Thyroid gland (tissue), 4 donors: ENCODE results near the gene CISTR. TPM values are rescaled to one million over a fixed set of nuclear protein-coding genes. Genes with fewer than 3 reads are reported as not detected.
"Not testable (repeated sequence)": the region's sequence is repeated elsewhere in the genome, so short reads cannot be mapped to it uniquely, and the experiment has no call there.

ENCODE experiments used
- DNase-seq, 2 donors: peaks; one replicate each; pipeline ENCODE4 v3.0.0-alpha.2; 2019
- H3K27ac ChIP-seq, 3 donors: fragments of 200-600 bp; sonication (generic); 1 replicate in 2 of 3; 2 replicates in 1 of 3; pipeline ENCODE4 v1.5.1; 2016 to 2019; ENCODE audit warnings: mild to moderate bottlenecking in 1 of 3, moderate library complexity in 1 of 3
- H3K27me3 ChIP-seq: fragments of 200-600 bp; sonication (generic); one replicate; pipeline ENCODE4 v1.5.1; 2019
- H3K36me3 ChIP-seq, 2 donors: fragments of 200-600 bp; sonication (generic); one replicate each; pipeline ENCODE4 v1.5.1; 2016 to 2019
- H3K4me1 ChIP-seq, 2 donors: fragments of 200-600 bp; sonication (generic); one replicate each; pipeline ENCODE4 v1.5.1; 2017 to 2019
- H3K4me3 ChIP-seq, 3 donors: fragments of 200-600 bp; sonication (generic); replicated peaks in 1 of 3; 1 replicate in 2 of 3; 2 replicates in 1 of 3; pipeline ENCODE4 v1.5.1; 2016; ENCODE audit warnings: mild to moderate bottlenecking in 1 of 3
- H3K9me3 ChIP-seq: fragments of 200-600 bp; sonication (generic); one replicate; pipeline ENCODE4 v1.5.1; 2017
- POLR2A ChIP-seq, 2 donors: fragments of 450-650 bp; IDR thresholded peaks; one replicate each; pipeline ENCODE4 v1.6.1; 2017; ENCODE audit warnings: antibody characterized with exemption in 2 of 2, mild to moderate bottlenecking in 2 of 2, moderate library complexity in 1 of 2
- WGBS, 2 donors: methylation state at CpG; one replicate each; pipeline ENCODE4 v1.1.5; 2017; 5-methylcytosine and 5-hydroxymethylcytosine counted together
- intact Hi-C: fragments of 100-400 bp; cut with DNase I; formaldehyde crosslinking; loops from one replicate; pipeline ENCODE4 v1.15.1; 2023
- total RNA-seq, 4 donors: library from RNA; depleted of rRNA; stranded (reverse); fragments of >200 nt; gene quantifications; one replicate each; pipeline ENCODE4 v1.2.3, GENCODE V29; 2016
- TF ChIP-seq, protein P1 (sequence below), 6 experiments: fragments of 200-600 bp in 3 of 6; fragments of 450-650 bp in 3 of 6; sonication (generic) in 3 of 6; IDR thresholded peaks; one replicate each; pipeline ENCODE4 v1.5.1; 2016 to 2019; ENCODE audit warnings: antibody characterized with exemption in 6 of 6, mild to moderate bottlenecking in 2 of 6, inconsistent platforms in 1 of 6, moderate library complexity in 1 of 6

Gene CISTR
- total RNA-seq, 4 donors from 2014 or later, result not detected

DNA sequence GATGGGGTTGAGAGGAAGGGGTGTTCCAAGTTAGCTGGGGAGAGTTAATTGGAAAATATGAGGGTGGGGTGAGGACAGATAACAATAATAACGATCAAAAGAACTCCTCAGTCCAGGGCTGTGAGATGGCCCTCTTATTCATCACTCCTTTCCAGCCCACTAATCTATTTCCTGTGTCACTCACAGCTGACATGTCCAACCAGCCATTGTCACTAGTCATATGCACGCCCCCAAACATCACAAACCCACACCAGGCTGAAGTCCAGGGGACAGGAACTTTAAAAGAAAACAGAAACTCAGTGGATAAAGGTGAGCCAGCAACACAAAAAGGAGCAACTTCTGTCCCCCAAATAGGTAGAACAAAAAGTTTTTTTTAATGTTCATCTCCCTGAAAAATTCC lies 25.4 kb downstream of the CISTR start:
- Histone ChIP-seq H3K27me3 (no peaks in the 10 kb centered on the region), H3K9me3 (no peaks in the 10 kb centered on the region), H3K36me3 (peaks cover 22 to 35% of the 10 kb centered on the region in 2 donors), H3K27ac (no peak overlapping the region), H3K4me3 (peak overlapping the region in 2 of 3 donors; percentile 44 to 83), H3K4me1 (peaks cover 10 to 13% of the 10 kb centered on the region in 2 donors)
- WGBS, 2 donors, result 21 to 26% methylated on average over 2 of the region's 2 CpGs
- DNase-seq, result no peak
- TF ChIP-seq POLR2A (IDR thresholded peaks at IDR 0.05), result no peak
- TF ChIP-seq, protein P1, sequence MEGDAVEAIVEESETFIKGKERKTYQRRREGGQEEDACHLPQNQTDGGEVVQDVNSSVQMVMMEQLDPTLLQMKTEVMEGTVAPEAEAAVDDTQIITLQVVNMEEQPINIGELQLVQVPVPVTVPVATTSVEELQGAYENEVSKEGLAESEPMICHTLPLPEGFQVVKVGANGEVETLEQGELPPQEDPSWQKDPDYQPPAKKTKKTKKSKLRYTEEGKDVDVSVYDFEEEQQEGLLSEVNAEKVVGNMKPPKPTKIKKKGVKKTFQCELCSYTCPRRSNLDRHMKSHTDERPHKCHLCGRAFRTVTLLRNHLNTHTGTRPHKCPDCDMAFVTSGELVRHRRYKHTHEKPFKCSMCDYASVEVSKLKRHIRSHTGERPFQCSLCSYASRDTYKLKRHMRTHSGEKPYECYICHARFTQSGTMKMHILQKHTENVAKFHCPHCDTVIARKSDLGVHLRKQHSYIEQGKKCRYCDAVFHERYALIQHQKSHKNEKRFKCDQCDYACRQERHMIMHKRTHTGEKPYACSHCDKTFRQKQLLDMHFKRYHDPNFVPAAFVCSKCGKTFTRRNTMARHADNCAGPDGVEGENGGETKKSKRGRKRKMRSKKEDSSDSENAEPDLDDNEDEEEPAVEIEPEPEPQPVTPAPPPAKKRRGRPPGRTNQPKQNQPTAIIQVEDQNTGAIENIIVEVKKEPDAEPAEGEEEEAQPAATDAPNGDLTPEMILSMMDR (IDR thresholded peaks at IDR 0.05), result no peak
- intact Hi-C loops, result no loop called here

DNA sequence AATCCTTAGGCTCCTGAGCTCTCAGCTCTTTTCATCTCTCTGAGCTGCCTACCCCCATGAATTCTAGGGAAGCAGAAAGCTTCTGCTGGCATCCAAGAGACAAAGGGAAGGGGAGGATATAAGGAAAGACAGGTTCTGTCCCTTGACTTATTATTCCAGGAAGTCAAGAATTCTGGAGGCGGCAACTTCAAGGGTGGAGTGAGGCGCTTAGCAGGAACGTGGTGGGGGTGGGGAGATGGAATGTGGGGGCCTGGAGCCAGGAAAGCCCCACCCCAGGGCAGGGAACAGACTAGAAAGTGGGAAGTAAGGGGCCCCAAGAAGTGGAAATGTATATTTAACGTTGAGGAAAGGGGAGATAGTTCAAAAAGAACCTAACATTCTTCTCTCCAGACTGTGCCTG lies 26.0 kb downstream of the CISTR start:
- TF ChIP-seq POLR2A (IDR thresholded peaks at IDR 0.05), result no peak
- TF ChIP-seq, protein P1 (IDR thresholded peaks at IDR 0.05), result no peak
- Histone ChIP-seq H3K27me3 (no peaks in the 10 kb centered on the region), H3K27ac (no peak overlapping the region), H3K4me3 (peak overlapping the region in 1 of 3 donors; percentile 83), H3K36me3 (peaks cover 27 to 41% of the 10 kb centered on the region in 2 donors), H3K4me1 (peaks cover 10 to 13% of the 10 kb centered on the region in 2 donors), H3K9me3 (no peaks in the 10 kb centered on the region)
- no peak for DNase-seq
- 36 to 52% methylated on average over 4 of the region's 4 CpGs for WGBS, 2 donors
- intact Hi-C loops, result no loop called here

DNA sequence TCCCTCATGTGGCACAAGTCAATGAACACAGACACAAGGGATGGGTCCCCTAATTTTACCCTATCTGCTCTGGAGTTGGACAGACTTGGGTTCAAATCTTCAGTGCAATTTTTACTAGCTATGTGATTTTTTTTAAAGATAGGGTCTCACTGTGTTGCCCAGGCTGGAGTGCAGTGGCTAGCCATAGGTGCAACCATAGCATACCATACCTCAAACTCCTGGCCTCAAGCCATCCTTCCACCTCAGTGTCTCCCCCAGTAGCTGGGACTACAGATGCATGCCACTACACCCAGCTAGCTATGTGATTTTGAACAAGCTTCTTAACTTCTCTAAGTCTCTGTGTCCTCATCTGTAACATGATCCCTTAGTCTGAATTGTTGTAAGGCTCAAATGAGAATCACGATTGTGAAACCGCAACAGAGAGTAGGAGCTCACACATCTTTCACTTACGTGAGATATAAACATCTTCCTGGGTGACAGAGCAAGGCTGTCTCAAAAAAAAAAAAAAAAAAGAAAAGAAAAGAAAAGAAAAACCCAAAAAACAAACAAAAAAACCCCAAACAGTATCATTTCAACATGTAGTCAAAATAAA lies 29.2 kb downstream of the CISTR start:
- 79 to 81% methylated on average over 3 of the region's 3 CpGs for WGBS, 2 donors
- Histone ChIP-seq H3K9me3 (no peaks in the 10 kb centered on the region), H3K27me3 (no peaks in the 10 kb centered on the region), H3K4me1 (peaks cover 10 to 13% of the 10 kb centered on the region in 2 donors), H3K36me3 (peaks cover 45 to 47% of the 10 kb centered on the region in 2 donors), H3K27ac (no peak overlapping the region), H3K4me3 (no peak overlapping the region)
- no peak for DNase-seq
- TF ChIP-seq, protein P1 (IDR thresholded peaks at IDR 0.05), result no peak
- TF ChIP-seq POLR2A (IDR thresholded peaks at IDR 0.05), result no peak
- intact Hi-C loops, result no loop called here

DNA sequence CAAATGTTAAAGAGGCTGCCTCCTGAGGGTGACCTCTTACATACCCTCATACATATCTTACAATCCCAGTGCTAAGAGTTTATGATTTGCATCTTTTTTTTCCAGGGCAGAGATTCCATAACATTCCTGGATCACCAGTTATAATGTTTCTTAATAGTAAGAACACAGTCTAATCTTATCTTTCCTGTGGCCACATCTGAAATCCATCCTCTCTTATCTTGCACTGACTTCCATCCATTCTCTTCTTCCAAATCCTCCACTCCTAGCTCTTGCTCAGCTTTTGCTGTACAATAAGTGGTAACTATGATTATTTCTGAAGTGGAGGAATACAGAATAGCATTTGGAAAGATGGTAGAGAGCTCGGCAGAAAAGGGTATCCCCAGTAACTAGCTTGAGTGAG lies 30.8 kb downstream of the CISTR start:
- intact Hi-C loops, result no loop called here
- DNase-seq, result no peak
- Histone ChIP-seq H3K4me3 (no peak overlapping the region), H3K27me3 (no peaks in the 10 kb centered on the region), H3K9me3 (no peaks in the 10 kb centered on the region), H3K27ac (no peak overlapping the region), H3K36me3 (peaks cover 51 to 52% of the 10 kb centered on the region in 2 donors), H3K4me1 (peaks cover 4 to 8% of the 10 kb centered on the region in 2 donors)
- 86 to 90% methylated on average over 1 of the region's 1 CpG for WGBS, 2 donors
- TF ChIP-seq POLR2A (IDR thresholded peaks at IDR 0.05), result no peak
- TF ChIP-seq, protein P1 (IDR thresholded peaks at IDR 0.05), result no peak

DNA sequence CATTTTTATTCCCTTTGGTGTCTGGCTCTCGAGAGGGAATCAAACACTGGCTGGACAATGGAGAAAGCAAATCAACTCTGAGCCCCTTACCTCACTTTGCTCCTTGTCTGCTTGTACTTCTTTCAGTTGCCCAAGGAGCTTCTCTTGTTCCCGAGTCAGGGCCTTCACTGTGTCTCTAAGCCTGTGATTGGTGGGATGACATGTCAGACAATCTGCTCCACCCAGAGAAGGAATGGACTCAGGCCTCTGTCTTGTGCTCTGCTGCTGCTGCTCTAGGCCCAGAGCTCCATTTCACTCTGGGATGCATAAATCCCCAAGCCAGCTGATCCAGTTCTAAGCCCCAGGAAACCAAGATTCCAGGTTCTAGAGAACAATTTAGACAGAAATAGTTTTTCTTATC lies 32.1 kb downstream of the CISTR start:
- H3K4me1 ChIP-seq, result no peaks in the 10 kb centered on the region
- no peaks in the 10 kb centered on the region for H3K9me3 ChIP-seq
- no peak overlapping the region for H3K27ac ChIP-seq
- H3K36me3 ChIP-seq, result peaks cover 59 to 63% of the 10 kb centered on the region in 2 donors
- intact Hi-C loops, result no loop called here
- DNase-seq, result no peak
- no peaks in the 10 kb centered on the region for H3K27me3 ChIP-seq
- H3K4me3 ChIP-seq, result no peak overlapping the region
- no peak for TF ChIP-seq POLR2A (IDR thresholded peaks at IDR 0.05)
- TF ChIP-seq, protein P1 (IDR thresholded peaks at IDR 0.05), result no peak
- WGBS, 2 donors, result 68 to 78% methylated on average over 2 of the region's 2 CpGs

DNA sequence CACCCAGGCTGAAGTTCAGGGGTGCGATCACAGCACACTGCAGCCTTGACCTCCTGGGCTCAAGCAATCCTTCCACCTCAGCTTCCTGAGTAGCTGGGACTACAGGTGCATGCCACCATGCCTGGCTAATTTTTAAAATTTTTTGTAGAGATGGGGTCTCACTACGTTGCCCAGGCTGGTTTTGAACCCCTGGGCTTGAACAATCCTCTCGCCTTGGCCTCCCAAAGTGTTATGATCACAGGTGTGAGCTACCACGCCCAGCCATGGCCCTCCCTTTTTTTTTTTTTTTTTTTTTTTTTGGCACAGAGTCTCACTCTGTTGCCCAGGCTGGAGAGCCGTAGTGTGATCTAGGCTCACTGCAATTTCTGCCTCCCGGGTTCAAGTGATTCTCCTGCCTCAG lies 33.2 kb downstream of the CISTR start:
- WGBS, 2 donors, result 94 to 98% methylated on average over 6 of the region's 6 CpGs
- H3K4me1 ChIP-seq, H3K27ac ChIP-seq, H3K27me3 ChIP-seq, intact Hi-C loops, DNase-seq, H3K9me3 ChIP-seq, H3K4me3 ChIP-seq: not testable (repeated sequence)
- peaks cover 58 to 73% of the 10 kb centered on the region in 2 donors for H3K36me3 ChIP-seq
